Body of pancreas (tissue), 4 donors: ENCODE results near the gene ZNF318. TPM values are rescaled to one million over a fixed set of nuclear protein-coding genes. Genes with fewer than 3 reads are reported as not detected.
"Not testable (repeated sequence)": the region's sequence is repeated elsewhere in the genome, so short reads cannot be mapped to it uniquely, and the experiment has no call there.

Source experiments
- ATAC-seq: fragments of 150-250 bp; one replicate; pipeline ENCODE4 v1.9.1; 2016
- DNase-seq, 4 donors: peaks; one replicate each; pipeline ENCODE4 v3.0.0-alpha.2; 2019
- H3K27ac ChIP-seq, 4 donors: fragments of 200-600 bp; sonication (generic); 1 replicate in 3 of 4; 2 replicates in 1 of 4; pipeline versions ENCODE4 v1.5.1 to v1.6.1; 2016 to 2019; ENCODE audit warnings: mild to moderate bottlenecking in 1 of 4, mixed read lengths in 1 of 4, moderate library complexity in 1 of 4
- H3K27me3 ChIP-seq, 2 donors: fragments of 200-600 bp; sonication (generic); one replicate each; pipeline ENCODE4 v1.6.0; 2016; ENCODE audit warnings: mild to moderate bottlenecking in 1 of 2
- H3K36me3 ChIP-seq, 2 donors: fragments of 200-600 bp; sonication (generic); replicated peaks in 1 of 2; 2 replicates each; pipeline ENCODE4 v1.5.1; 2016; ENCODE audit warnings: low read depth in 2 of 2; ENCODE audit not compliant: insufficient read depth in 1 of 2
- H3K4me1 ChIP-seq: fragments of 200-600 bp; sonication (generic); one replicate; pipeline ENCODE4 v1.6.0; 2016
- H3K4me3 ChIP-seq, 2 donors: fragments of 200-600 bp; sonication (generic); 1 replicate in 1 of 2; 2 replicates in 1 of 2; pipeline ENCODE4 v1.5.1; 2016 to 2019
- H3K9me3 ChIP-seq, 3 donors: fragments of 200-600 bp; sonication (generic); 1 replicate in 2 of 3; 2 replicates in 1 of 3; pipeline ENCODE4 v1.5.1; 2016
- POLR2A ChIP-seq, 3 donors: fragments of 450-650 bp; IDR thresholded peaks; one replicate each; pipeline ENCODE4 v1.6.1; 2016; ENCODE audit warnings: antibody characterized with exemption in 3 of 3, mild to moderate bottlenecking in 2 of 3
- WGBS, 2 donors: methylation state at CpG; one replicate each; pipeline ENCODE4 v1.1.5; 2017; 5-methylcytosine and 5-hydroxymethylcytosine counted together
- intact Hi-C: fragments of 100-400 bp; cut with DNase I; formaldehyde crosslinking; loops from one replicate; pipeline ENCODE4 v1.15.1; 2023
- total RNA-seq, 2 donors: library from RNA; depleted of rRNA; stranded (reverse); fragments of >200 nt; gene quantifications; one replicate each; pipeline ENCODE4 v1.1.0, GENCODE V29; 2016
- TF ChIP-seq, protein P1 (sequence below), 7 experiments: fragments of 450-650 bp in 4 of 7; fragments of 200-600 bp in 3 of 7; sonication (generic) in 3 of 7; IDR thresholded peaks; one replicate each; pipeline ENCODE4 v1.5.1; 2016 to 2019; ENCODE audit warnings: antibody characterized with exemption in 7 of 7

Gene ZNF318
- total RNA-seq, 2 donors from 2014 or later, result 14.0 to 14.5 TPM

DNA sequence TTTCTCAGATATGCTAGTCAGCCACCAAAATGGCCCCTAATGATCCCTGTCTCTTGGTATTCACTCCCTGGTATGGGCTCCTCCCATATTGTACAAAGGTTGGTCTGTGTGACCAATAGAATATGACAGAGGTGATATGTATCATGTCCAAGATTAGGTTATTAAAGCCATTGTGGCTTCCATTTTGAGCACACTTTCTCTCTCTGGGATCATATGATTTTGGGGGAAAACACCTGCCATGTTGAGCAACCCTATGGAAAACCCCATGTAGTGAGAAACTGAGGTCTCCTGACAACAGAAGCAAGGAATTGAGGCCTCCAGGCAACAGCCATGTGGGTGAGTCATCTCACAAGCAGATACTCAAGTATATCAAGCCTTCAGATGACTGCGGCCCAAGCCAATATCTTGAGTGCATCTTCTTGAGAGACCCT lies 7.1 kb upstream of the ZNF318 start:
- ATAC-seq (no peak), DNase-seq (no peak)
- Histone ChIP-seq H3K4me3 (no peak overlapping the region), H3K27ac (no peak overlapping the region), H3K4me1 (peaks cover 22% of the 10 kb centered on the region), H3K27me3 (no peaks in the 10 kb centered on the region), H3K9me3 (no peaks in the 10 kb centered on the region), H3K36me3 (no peaks in the 10 kb centered on the region)
- TF ChIP-seq, protein P1, sequence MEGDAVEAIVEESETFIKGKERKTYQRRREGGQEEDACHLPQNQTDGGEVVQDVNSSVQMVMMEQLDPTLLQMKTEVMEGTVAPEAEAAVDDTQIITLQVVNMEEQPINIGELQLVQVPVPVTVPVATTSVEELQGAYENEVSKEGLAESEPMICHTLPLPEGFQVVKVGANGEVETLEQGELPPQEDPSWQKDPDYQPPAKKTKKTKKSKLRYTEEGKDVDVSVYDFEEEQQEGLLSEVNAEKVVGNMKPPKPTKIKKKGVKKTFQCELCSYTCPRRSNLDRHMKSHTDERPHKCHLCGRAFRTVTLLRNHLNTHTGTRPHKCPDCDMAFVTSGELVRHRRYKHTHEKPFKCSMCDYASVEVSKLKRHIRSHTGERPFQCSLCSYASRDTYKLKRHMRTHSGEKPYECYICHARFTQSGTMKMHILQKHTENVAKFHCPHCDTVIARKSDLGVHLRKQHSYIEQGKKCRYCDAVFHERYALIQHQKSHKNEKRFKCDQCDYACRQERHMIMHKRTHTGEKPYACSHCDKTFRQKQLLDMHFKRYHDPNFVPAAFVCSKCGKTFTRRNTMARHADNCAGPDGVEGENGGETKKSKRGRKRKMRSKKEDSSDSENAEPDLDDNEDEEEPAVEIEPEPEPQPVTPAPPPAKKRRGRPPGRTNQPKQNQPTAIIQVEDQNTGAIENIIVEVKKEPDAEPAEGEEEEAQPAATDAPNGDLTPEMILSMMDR (IDR thresholded peaks at IDR 0.05), result no peak
- no peak for TF ChIP-seq POLR2A (IDR thresholded peaks at IDR 0.05)
- intact Hi-C loops, result no loop called here
- WGBS, 2 donors, result 75% methylated on average over 1 of the region's 1 CpG; no CpG with 5 or more reads in 1 of the 2 donors

DNA sequence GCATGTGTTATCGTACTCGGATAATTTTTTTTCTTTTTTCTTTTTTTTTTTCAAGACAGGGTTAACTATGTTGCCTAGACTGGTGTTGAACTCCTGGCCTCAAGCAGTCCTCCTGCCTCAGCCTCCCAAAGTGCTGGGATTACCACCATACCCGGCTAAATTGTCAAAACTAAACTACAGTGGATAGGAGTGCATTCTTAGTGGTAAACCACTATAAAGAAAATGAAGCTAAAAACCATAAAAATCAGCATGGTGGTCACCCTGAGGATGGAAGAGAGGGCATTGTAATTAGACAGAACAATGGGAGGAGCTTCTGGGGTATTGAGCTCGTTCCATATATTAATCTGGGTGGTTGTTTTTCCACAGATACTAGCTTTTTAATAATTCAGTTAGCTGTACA lies 6.2 kb upstream of the ZNF318 start:
- WGBS, 2 donors, result 91 to 94% methylated on average over 4 of the region's 4 CpGs
- Histone ChIP-seq H3K9me3 (no peaks in the 10 kb centered on the region), H3K36me3 (no peaks in the 10 kb centered on the region), H3K4me3 (no peak overlapping the region), H3K27me3 (no peaks in the 10 kb centered on the region), H3K4me1 (peaks cover 22% of the 10 kb centered on the region), H3K27ac (no peak overlapping the region)
- intact Hi-C loops, result no loop called here
- no peak for DNase-seq
- TF ChIP-seq POLR2A (IDR thresholded peaks at IDR 0.05), result no peak
- TF ChIP-seq, protein P1 (IDR thresholded peaks at IDR 0.05), result no peak
- no peak for ATAC-seq

DNA sequence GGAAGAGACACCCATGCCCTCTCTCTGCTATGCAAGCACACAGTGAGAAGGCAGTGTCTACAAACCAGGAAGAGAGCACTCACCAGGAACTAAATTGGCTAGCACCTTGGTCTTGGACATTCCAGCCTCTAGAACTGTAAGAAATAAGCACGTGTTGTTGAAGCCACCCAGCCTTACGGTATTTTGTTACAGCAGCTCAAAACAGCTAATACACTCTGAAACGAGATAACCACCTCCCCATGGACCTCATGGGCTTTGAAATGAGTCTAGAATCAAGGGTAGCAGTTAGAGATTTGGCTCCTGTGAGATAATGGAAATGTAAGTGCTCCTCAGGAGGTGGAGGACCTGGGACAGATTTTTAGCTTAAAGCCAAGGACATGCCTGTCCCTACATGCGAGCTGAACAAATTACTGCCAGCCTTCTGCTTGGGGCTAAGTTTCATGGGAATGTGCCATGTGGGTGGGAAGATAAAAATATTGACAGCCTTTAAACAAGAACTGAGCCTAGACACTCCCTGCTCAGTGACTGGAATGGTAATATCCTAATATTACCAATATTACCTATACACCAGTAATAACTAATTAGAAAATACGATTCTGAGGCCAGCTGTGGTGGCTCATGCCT lies 3.9 kb upstream of the ZNF318 start:
- H3K9me3 ChIP-seq, result no peaks in the 10 kb centered on the region
- peak overlapping the region; percentile 0 to 75 (median 70) for H3K27ac ChIP-seq
- TF ChIP-seq, protein P1 (IDR thresholded peaks at IDR 0.05), result no peak
- no peak for TF ChIP-seq POLR2A (IDR thresholded peaks at IDR 0.05)
- H3K27me3 ChIP-seq, result no peaks in the 10 kb centered on the region
- no peak overlapping the region for H3K4me3 ChIP-seq
- 35 to 42% methylated on average over 5 of the region's 5 CpGs for WGBS, 2 donors
- peaks cover 23% of the 10 kb centered on the region for H3K4me1 ChIP-seq
- ATAC-seq (no peak), DNase-seq (peak in 3 of 4 donors; percentile 43 to 64 (median 58))
- intact Hi-C loops, result no loop called here
- H3K36me3 ChIP-seq, result no peaks in the 10 kb centered on the region

DNA sequence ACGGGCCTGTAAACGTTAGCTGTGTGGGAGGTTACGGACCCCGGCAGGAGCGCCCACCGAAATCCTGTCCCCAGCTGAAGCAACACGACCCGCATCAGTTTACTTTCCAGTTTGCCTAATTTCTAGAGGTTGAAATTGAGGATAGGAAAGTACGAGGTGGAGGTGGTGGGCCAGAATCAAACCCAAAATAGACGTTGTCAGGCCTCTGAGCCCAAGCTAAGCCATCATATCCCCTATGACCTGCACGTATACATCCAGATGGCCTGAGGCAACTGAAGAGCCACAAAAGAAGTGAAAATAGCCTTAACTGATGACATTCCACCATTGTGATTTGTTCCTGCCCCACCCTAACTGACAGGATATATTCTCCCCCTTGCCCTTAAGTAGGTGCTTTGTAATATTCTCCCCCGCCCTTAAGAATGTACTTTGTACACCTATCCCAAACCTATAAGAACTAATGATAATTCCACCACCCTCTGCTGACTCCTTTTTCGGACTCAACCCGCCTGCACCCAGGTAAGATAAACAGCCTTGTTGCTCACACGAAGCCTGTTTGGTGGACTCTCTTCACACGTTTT lies 645 bp upstream of the ZNF318 start:
- H3K9me3 ChIP-seq, intact Hi-C loops, H3K27me3 ChIP-seq, ATAC-seq, DNase-seq, H3K36me3 ChIP-seq: not testable (repeated sequence)
- Histone ChIP-seq H3K4me1 (peaks cover 38% of the 10 kb centered on the region), H3K4me3 (peak overlapping the region in 1 of 2 donors; percentile 24), H3K27ac (peak overlapping the region; percentile 16 to 78 (median 70))
- 43 to 48% methylated on average over 16 of the region's 16 CpGs for WGBS, 2 donors
- peak in 1 of 3 donors; percentile 3 for TF ChIP-seq POLR2A (IDR thresholded peaks at IDR 0.05)

DNA sequence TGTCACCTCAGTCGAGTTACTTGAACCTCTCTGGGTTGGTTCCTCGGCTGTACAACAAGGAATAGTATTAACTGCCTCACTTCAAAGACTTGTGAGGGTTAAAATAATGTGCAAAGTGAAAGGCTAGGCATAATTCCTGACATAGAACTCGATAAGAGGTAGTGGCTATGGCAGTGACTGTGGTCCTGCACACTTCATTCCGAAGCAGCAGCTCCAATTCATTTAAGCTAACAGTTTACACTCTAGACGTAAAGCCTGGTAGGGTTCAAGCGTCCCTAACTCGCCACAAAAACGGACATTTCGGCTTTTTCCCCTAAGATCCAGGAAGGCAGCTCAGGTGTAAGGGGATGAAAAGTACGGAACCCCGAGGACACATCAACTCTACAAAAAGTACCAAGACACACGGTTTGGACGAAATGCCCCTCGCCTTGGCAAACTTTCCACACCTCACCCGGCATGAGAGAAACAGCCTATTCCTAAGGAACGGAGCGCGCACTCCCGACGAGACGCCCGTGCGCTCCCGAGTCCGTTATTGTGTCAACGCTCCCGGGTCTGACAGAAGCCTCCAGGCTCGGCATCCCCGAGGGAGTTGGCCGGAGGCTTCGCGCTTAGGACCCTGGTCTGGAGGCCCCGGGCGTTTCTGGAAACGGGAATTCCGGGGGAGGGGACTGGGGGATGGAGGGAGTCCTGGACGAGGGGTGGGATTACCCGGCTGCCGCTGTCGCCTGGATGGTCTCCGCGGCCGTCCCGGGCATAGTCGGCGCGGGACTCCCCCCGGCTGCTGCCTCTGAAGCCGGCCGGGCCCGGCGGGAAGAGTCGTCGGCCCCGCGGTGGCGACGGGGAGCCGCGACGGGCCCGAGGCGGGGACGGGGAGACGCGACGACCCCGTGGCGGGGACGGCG lies 937 bp downstream of the ZNF318 start:
- peaks cover 31% of the 10 kb centered on the region for H3K4me1 ChIP-seq
- DNase-seq (peak; percentile 38 to 54 (median 45)), ATAC-seq (peak; percentile 9)
- no peaks in the 10 kb centered on the region for H3K9me3 ChIP-seq
- peaks cover 0 to 4% of the 10 kb centered on the region in 2 donors for H3K36me3 ChIP-seq
- TF ChIP-seq, protein P1 (IDR thresholded peaks at IDR 0.05), result no peak
- TF ChIP-seq POLR2A (IDR thresholded peaks at IDR 0.05), result no peak
- peak overlapping the region; percentile 40 to 78 (median 70) for H3K27ac ChIP-seq
- H3K4me3 ChIP-seq, result peak overlapping the region; percentile 72 to 73
- H3K27me3 ChIP-seq, result no peaks in the 10 kb centered on the region
- 1 to 4% methylated on average over 12 to 65 of the region's 71 CpGs for WGBS, 2 donors
- intact Hi-C loops, result no loop called here
